Activated CD8-positive, alpha-beta memory T cell treated with anti-CD3 and anti-CD28 coated beads, Interleukin-2, amount 10 ng/mL, durations not matched to agents 7 days and 5 days (primary cell): ENCODE data around the gene TTC32. TPM values are rescaled to one million over a fixed set of nuclear protein-coding genes. Genes with fewer than 3 reads are reported as not detected.

Source experiments
- ATAC-seq: fragments of 150-1000 bp; cut with Tn5 transposase; one replicate; pipeline ENCODE4 v1.10.0; 2021; ENCODE audit warnings: moderate library complexity
- CTCF ChIA-PET: fragments of 350-600 bp; sonication (Branson Sonifier 250); formaldehyde crosslinking; loops from one replicate; lab custom pipeline; 2021; ENCODE audit warnings: antibody characterized with exemption; lab: Charles Lee
- DNase-seq: peaks from one replicate; pipeline ENCODE4 v3.0.0-alpha.2; 2020
- H3K27ac Mint-ChIP-seq: one replicate; pipeline ENCODE4 v1.8.0; 2021; ENCODE audit warnings: mild to moderate bottlenecking, mixed read lengths
- H3K27me3 Mint-ChIP-seq: one replicate; pipeline ENCODE4 v1.8.0; 2021; ENCODE audit warnings: mixed read lengths
- H3K36me3 Mint-ChIP-seq: one replicate; pipeline ENCODE4 v1.8.0; 2021; ENCODE audit warnings: mild to moderate bottlenecking, mixed read lengths
- H3K4me1 Mint-ChIP-seq: one replicate; pipeline ENCODE4 v1.8.0; 2021; ENCODE audit warnings: mixed read lengths
- H3K4me3 Mint-ChIP-seq: one replicate; pipeline ENCODE4 v1.8.0; 2021; ENCODE audit warnings: mild to moderate bottlenecking, moderate library complexity, mixed read lengths
- H3K9me3 Mint-ChIP-seq: one replicate; pipeline ENCODE4 v1.8.0; 2022; ENCODE audit warnings: low read depth, mixed read lengths
- total RNA-seq, 2 experiments: library from RNA; stranded (reverse); gene quantifications; one replicate each; pipeline ENCODE4 v1.2.3, GENCODE V29; 2021

The TTC32 gene
- total RNA-seq, 2 experiments from 2014 or later = 24.5 to 37.2 TPM

DNA sequence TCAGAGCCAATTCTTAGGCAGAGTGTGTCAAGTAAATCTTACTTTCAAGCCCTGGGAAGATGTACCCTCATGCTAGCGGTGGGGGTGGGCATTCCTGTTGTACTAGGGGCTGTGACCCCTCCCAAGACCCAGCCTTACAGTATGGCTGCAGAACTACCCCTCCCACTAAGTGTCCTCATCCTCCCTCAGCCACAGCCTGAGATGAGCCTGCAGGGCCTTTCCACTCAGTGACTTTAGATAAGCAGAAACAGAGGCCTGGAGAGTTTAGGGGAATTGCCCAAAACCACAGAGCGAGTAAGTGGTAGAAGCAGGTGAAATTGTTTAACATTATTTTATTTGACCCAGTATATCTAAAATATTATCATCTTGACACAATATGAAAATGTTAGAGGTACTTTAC, 36.6 kb downstream of the TTC32 start:
- ATAC-seq = no peak
- H3K9me3 Mint-ChIP-seq = no peaks in the 10 kb centered on the region
- no peak overlapping the region for H3K27ac Mint-ChIP-seq
- no peaks in the 10 kb centered on the region for H3K27me3 Mint-ChIP-seq
- no peak for DNase-seq
- CTCF ChIA-PET = interaction anchor here (0.9 to 1.5 kb wide), 2 partner anchors 150 to 513 kb away, joined by 3 to 4 read pairs; no protein-coding TSS in a partner anchor
- H3K4me3 Mint-ChIP-seq = no peak overlapping the region
- H3K4me1 Mint-ChIP-seq = peaks cover 21% of the 10 kb centered on the region
- H3K36me3 Mint-ChIP-seq = no peaks in the 10 kb centered on the region

DNA sequence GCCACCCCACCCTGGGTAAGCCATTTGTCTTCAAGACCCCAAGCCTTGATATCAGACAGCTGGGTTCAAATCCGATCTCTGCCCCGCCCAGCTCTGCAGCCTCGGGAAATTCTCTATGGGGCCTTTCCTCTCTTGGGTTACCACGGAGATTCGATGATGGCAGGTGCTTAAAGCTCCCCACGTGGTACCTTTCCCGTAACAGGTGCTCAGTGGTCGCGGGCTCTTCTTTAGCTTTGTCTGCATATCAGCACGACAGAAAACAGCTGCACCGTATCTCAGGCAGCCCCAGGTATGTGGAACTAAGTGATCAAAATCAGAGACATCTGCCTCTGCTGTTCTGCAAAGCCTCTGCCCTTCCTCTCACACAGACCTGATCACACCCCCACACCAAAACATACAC, 37.4 kb downstream of the TTC32 start:
- no peak overlapping the region for H3K27ac Mint-ChIP-seq

DNA sequence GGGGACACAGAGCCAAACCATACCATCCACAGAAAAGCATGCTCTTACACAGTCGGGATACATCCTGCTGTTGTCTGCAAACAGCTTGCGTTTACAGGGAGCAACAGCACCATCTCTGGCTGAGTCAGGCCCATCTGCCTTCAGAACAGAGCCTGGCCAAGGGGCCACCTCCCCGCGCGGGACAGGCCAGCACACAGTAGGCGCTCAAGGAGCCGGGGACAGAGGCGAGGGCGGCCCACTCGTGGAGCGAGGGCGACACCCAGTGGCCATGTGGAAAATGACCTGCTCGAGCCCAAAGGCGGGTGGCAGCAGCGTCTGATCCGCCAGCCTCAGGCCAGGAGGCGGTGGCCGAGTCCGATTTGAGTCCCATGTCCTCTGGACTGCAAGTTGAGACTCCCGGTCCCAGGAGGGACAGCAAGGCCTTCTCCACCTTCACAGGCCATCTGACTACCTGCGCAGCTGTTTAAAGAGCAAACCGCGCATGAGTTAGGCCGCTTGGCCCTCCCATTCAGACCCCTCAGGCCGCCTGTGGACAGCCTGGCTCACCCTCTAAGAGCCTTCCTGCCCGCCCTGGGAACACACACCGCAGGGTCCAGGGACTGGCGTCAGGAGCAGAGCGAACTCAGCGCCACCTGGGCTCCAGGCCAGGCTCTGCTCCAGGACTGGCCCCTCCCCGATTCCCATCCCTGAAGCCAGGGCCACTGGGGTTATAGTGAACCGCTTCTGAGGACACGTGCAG, 38.3 kb downstream of the TTC32 start:
- H3K27me3 Mint-ChIP-seq = no peaks in the 10 kb centered on the region
- ATAC-seq (peak; percentile 93), DNase-seq (peak; percentile 73)
- H3K9me3 Mint-ChIP-seq = no peaks in the 10 kb centered on the region
- H3K27ac Mint-ChIP-seq = no peak overlapping the region
- H3K4me1 Mint-ChIP-seq = peaks cover 11% of the 10 kb centered on the region
- CTCF ChIA-PET = interaction anchor here (0.6 to 1.9 kb wide), 12 partner anchors 9 to 516 kb away, joined by 3 to 6 read pairs (median 3); partner anchors contain the start of gene TTC32
- H3K4me3 Mint-ChIP-seq = no peak overlapping the region
- H3K36me3 Mint-ChIP-seq = no peaks in the 10 kb centered on the region

More for the DNA sequence above, 37.4 kb downstream of the TTC32 start:
- no peaks in the 10 kb centered on the region for H3K27me3 Mint-ChIP-seq
- no peaks in the 10 kb centered on the region for H3K9me3 Mint-ChIP-seq
- CTCF ChIA-PET = interaction anchor here (0.9 to 1.9 kb wide), 5 partner anchors 8 to 514 kb away, joined by 3 to 4 read pairs (median 3); no protein-coding TSS in a partner anchor
- no peak overlapping the region for H3K4me3 Mint-ChIP-seq
- peaks cover 15% of the 10 kb centered on the region for H3K4me1 Mint-ChIP-seq
- DNase-seq (no peak), ATAC-seq (no peak)
- H3K36me3 Mint-ChIP-seq = no peaks in the 10 kb centered on the region

DNA sequence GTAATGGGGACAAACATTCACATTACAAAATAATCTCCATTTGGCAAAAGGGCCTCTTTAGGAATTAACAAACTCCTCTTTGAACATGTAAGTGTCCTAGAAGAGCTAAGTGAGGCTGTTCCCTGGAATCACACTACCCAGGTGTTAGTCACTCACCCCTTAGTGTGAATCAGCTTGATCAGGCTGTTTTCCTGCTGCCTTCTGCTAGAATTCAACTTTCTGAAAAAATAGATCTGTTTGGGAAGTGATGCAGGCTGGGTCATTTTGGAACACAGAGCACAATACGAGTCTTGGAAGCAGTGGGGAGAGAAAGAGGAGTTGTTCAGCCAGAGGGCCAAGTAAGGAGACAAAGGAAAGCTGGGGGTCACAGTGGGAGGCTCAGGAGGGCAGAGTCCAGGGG, 40.0 kb downstream of the TTC32 start:
- H3K4me1 Mint-ChIP-seq = peaks cover 5% of the 10 kb centered on the region
- no peak overlapping the region for H3K27ac Mint-ChIP-seq
- H3K36me3 Mint-ChIP-seq = no peaks in the 10 kb centered on the region
- H3K4me3 Mint-ChIP-seq = no peak overlapping the region
- H3K27me3 Mint-ChIP-seq = peaks cover 10% of the 10 kb centered on the region
- CTCF ChIA-PET = interaction anchor here (1.4 to 1.9 kb wide), 3 partner anchors 18 to 40 kb away, joined by 3 to 6 read pairs (median 3); partner anchors contain the start of gene TTC32
- DNase-seq = no peak
- H3K9me3 Mint-ChIP-seq = no peaks in the 10 kb centered on the region
- ATAC-seq = no peak

DNA sequence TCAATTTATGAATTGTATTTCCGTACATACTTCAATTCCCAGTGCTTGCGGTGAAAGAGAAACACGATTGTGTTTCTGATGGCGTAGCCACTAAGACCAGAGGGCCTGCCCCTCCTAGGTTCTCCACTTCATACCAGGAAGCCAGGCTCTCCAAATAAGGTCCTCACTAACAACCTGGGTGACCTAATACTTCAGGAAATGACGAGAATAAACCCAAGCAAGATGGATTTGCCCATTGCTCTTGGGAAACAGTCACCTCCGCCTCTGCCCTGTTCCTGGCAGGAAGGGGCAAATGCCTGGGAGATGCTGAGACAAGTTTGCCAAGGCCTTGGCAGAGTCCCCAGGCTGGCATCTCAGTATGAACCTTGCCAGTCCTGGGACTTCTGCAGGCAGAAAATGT, 41.8 kb downstream of the TTC32 start:
- Mint-ChIP-seq H3K27ac (no peak overlapping the region), H3K4me3 (no peak overlapping the region), H3K27me3 (peaks cover 17% of the 10 kb centered on the region), H3K4me1 (peaks cover 3% of the 10 kb centered on the region), H3K36me3 (no peaks in the 10 kb centered on the region), H3K9me3 (no peaks in the 10 kb centered on the region)
- CTCF ChIA-PET = no interaction called here
- ATAC-seq (no peak), DNase-seq (no peak)

DNA sequence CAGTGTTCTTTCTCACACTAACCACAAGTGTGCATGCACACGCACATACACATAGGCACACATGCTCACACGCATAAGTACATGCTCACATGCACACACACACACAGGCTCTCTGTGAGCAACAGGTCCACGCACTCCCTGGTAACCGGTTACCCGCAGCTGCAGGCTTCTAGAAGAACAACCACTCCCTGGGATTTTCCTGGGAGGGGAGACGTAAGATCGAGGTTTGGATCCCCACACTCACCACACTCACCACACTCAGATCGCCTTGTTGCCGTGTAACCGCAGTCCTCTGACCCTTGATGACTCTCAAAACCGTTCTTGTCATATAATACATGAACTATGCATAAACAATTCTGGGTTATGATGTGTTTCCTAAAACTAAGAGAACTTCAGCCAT, 42.2 kb downstream of the TTC32 start:
- H3K9me3 Mint-ChIP-seq = no peaks in the 10 kb centered on the region
- H3K27me3 Mint-ChIP-seq = peaks cover 17% of the 10 kb centered on the region
- no peak for ATAC-seq
- no peak overlapping the region for H3K27ac Mint-ChIP-seq
- CTCF ChIA-PET = no interaction called here
- H3K4me3 Mint-ChIP-seq = no peak overlapping the region
- H3K36me3 Mint-ChIP-seq = no peaks in the 10 kb centered on the region
- no peak for DNase-seq
- H3K4me1 Mint-ChIP-seq = no peaks in the 10 kb centered on the region

DNA sequence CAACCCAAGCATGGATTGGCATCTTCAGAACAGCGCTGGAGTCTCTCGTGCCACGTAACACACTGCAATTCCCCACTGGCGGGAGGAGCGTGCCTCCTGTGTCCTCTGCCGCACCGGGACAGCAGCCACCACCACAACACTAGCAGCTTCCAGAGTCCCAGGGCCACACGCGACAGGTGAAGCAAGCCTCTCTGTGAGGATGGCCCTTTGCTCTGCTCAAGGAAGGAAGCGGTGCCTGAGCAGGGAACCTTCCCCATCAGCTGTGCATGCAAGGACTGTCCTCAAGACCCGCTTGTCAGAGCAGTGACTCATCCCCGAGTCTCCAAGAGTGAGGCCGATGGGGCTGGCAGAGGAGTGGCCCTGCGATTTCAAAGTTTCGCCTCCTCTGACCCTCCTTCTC, 44.0 kb downstream of the TTC32 start:
- H3K9me3 Mint-ChIP-seq = no peaks in the 10 kb centered on the region
- no peaks in the 10 kb centered on the region for H3K36me3 Mint-ChIP-seq
- H3K4me3 Mint-ChIP-seq = no peak overlapping the region
- DNase-seq = no peak
- H3K27ac Mint-ChIP-seq = no peak overlapping the region
- CTCF ChIA-PET = interaction anchor here (0.7 kb wide), 1 partner anchor 17 kb away, joined by 3 read pairs; no protein-coding TSS in a partner anchor
- no peak for ATAC-seq
- H3K4me1 Mint-ChIP-seq = no peaks in the 10 kb centered on the region
- H3K27me3 Mint-ChIP-seq = peaks cover 17% of the 10 kb centered on the region

DNA sequence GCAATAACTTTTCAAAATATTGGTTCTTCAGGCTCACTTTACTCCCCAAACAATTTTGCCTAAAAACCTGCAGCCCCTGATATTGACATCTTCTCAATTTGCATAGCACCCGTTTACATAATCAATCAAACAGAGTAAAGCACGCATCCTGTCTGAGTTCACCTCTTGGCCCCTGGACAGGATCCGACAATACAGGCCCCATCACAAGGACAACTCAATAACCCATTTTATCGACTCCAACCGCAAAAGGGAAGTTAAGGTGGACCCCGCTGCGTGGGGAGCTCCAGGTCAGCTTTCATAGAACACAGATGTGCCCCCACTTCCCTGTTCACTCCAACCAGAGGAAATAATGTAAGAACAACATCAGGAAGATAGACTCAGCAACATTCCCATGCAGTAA, 44.7 kb downstream of the TTC32 start:
- Mint-ChIP-seq H3K27ac (no peak overlapping the region), H3K9me3 (no peaks in the 10 kb centered on the region), H3K4me3 (no peak overlapping the region), H3K4me1 (no peaks in the 10 kb centered on the region), H3K36me3 (no peaks in the 10 kb centered on the region), H3K27me3 (peaks cover 17% of the 10 kb centered on the region)
- no peak for ATAC-seq
- no peak for DNase-seq
- CTCF ChIA-PET = no interaction called here

DNA sequence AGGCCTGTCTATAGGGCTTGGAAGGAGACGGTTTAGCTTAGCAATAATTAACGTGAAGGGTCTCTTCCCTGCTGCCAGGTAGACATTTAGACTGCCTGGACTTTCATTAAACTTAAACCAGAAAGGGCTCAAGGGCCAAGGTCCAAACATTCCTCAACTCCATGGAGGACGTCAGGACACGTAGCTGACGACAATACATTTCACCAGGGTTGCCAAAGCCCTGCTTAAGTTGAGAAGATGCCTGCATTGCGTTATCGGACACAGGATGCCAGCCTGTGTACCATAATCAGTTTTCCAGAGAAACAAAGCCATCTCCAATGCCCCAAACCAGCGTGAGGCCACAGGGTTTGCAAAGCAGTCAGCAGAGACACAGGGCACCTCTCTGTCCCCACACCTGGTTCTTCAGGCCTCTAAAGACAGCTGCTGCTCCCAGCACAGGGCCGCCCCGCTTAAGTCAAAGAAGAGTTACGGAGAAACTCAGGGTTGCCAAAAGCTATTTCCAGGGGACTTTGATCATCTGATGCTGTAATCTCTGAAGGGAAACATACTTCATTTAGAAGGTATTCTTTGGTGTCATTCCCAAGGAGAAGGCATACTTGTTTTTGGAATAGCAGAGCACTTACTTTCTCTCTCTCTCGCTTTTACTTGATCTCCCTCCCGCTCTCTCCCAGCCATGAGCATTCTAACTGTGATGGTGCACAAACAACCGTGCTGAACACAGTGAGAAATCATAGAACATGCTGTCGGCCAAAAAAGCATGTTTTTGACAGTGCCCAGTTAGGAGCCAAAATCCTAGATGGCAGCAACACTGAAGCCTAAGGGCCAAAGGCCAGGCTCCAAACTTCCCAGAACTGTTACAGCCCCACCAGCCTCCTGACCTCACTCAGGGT, 46.0 kb downstream of the TTC32 start:
- H3K36me3 Mint-ChIP-seq = no peaks in the 10 kb centered on the region
- CTCF ChIA-PET = no interaction called here
- H3K4me3 Mint-ChIP-seq = no peak overlapping the region
- DNase-seq (no peak), ATAC-seq (no peak)
- H3K27ac Mint-ChIP-seq = no peak overlapping the region
- H3K4me1 Mint-ChIP-seq = no peaks in the 10 kb centered on the region
- no peaks in the 10 kb centered on the region for H3K9me3 Mint-ChIP-seq
- H3K27me3 Mint-ChIP-seq = peaks cover 17% of the 10 kb centered on the region

DNA sequence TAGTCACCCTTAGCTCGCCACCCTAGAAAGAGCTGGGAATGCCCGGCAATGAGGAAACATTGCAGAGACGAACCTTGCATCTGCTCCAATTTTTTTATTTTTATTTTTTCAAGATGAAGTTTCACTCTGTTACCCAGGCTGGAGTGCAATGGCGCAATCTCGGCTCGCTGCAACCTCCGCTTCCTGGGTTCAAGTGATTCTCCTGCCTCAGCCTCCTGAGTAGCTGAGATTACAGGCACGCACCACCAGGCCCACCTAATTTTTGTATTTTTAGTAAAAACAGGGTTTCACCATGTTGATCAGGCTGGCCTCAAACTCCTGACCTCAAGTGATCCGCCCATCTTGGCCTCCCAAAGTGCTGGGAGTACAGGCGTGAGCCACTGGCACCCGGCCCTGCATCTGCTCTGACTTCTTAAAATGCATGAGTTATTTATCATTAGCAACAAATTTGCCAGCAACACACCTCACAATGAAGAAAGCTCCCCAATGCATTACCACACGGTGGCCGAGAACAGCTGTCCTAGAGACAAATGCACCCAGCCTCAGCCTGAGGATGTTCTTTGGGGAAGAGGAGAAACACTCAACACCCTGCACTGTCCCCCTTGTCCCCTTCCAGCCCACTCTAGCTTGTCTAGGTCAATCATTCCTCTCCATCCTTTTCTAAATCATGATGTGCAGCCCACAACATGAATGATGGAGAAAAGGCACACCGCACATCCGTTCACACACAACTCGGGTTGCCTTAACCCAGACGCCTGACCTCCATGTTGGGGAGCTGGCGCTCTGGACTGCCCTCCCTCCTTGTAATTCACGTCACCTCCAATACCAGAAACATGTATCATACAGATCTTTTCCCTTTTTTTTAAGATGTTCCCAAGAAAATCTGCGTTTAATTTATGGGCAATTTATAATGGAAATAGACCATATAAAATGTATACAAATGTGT, 46.9 kb downstream of the TTC32 start:
- H3K4me1 Mint-ChIP-seq = no peaks in the 10 kb centered on the region
- no peaks in the 10 kb centered on the region for H3K9me3 Mint-ChIP-seq
- no peak overlapping the region for H3K27ac Mint-ChIP-seq
- DNase-seq (no peak), ATAC-seq (no peak)
- H3K36me3 Mint-ChIP-seq = no peaks in the 10 kb centered on the region
- CTCF ChIA-PET = no interaction called here
- H3K4me3 Mint-ChIP-seq = no peak overlapping the region
- peaks cover 17% of the 10 kb centered on the region for H3K27me3 Mint-ChIP-seq

DNA sequence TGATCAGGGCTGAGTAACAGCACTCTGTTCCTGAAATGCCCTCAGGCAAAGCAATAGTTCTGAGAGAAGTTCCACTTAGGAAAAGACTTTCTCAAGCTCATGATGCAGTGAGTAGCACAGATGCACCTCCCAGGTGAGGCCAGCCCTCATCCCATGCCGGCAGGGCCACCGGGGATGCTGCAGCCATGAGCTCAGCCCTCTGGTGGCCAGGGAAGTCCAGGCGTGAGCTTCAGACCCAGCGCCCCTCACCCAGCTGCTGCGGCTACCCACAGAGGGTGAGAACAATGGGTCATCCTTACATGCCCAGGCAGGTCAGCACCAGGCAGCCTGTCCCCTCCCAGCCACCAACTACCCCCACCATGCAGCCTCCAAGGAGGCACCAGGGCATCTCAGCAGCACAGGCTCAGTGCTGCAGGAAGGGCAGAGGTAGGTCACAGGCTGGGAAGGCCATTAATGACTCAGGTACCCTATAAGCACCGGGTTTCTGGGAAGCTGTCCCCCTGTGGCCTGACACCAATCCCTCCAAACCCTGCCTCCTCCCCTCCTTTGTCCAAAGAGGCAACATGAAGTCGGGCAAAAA, 50.6 kb downstream of the TTC32 start:
- H3K4me3 Mint-ChIP-seq = no peak overlapping the region
- CTCF ChIA-PET = no interaction called here
- H3K27me3 Mint-ChIP-seq = peaks cover 2% of the 10 kb centered on the region
- H3K4me1 Mint-ChIP-seq = no peaks in the 10 kb centered on the region
- no peaks in the 10 kb centered on the region for H3K9me3 Mint-ChIP-seq
- no peaks in the 10 kb centered on the region for H3K36me3 Mint-ChIP-seq
- DNase-seq (peak; percentile 22), ATAC-seq (no peak)
- H3K27ac Mint-ChIP-seq = no peak overlapping the region
